Calu3 (cell line): Measurements from ENCODE around the gene NALCN. TPM values are rescaled to one million over a fixed set of nuclear protein-coding genes. Genes with fewer than 3 reads are reported as not detected.

ENCODE experiments used
- BruUV-seq: library from RNA; stranded (reverse); fragments of 400-500 nt; replicated peaks from 2 replicates; lab custom pipeline; 2021; lab: Mats Ljungman, UMichigan
- CTCF ChIA-PET: fragments of 300-600 bp; sonication (Branson Sonifier 250); formaldehyde crosslinking; loops from one replicate; lab custom pipeline; 2022; ENCODE audit warnings: antibody characterized with exemption; lab: Charles Lee
- DNase-seq: peaks from one replicate; pipeline ENCODE4 v3.0.0; 2022
- H3K27ac Mint-ChIP-seq: one replicate; pipeline ENCODE4 v1.8.0; 2022; ENCODE audit warnings: mixed read lengths; ENCODE audit not compliant: unreplicated experiment
- H3K27me3 Mint-ChIP-seq: one replicate; pipeline ENCODE4 v1.8.0; 2022; ENCODE audit warnings: mixed read lengths; ENCODE audit not compliant: unreplicated experiment
- H3K36me3 Mint-ChIP-seq: one replicate; pipeline ENCODE4 v1.8.0; 2022; ENCODE audit warnings: mild to moderate bottlenecking, moderate library complexity, mixed read lengths; ENCODE audit not compliant: insufficient read depth, unreplicated experiment
- H3K4me1 Mint-ChIP-seq: one replicate; pipeline ENCODE4 v1.8.0; 2022; ENCODE audit warnings: mild to moderate bottlenecking, low read depth, mixed read lengths; ENCODE audit not compliant: unreplicated experiment
- H3K4me3 Mint-ChIP-seq: one replicate; pipeline ENCODE4 v1.8.0; 2022; ENCODE audit warnings: mild to moderate bottlenecking, low read depth, moderate library complexity, mixed read lengths; ENCODE audit not compliant: unreplicated experiment
- H3K9me3 Mint-ChIP-seq: one replicate; pipeline ENCODE4 v1.8.0; 2022; ENCODE audit warnings: low read depth, mixed read lengths; ENCODE audit not compliant: unreplicated experiment
- CTCF ChIP-seq: fragments of 200-600 bp; IDR thresholded peaks from one replicate; pipeline ENCODE4 v1.8.0; 2022; ENCODE audit warnings: antibody characterized with exemption; ENCODE audit not compliant: unreplicated experiment
- intact Hi-C: fragments of 100-400 bp; cut with micrococcal nuclease; formaldehyde crosslinking; loops from one replicate; pipeline ENCODE4 v1.10.0; 2022; ENCODE audit not compliant: unreplicated experiment
- total RNA-seq: library from RNA; stranded (reverse); gene quantifications from 2 replicates; pipeline ENCODE4 v1.2.3, GENCODE V29; 2022

Gene NALCN
- total RNA-seq, 1 experiment from 2014 or later: 2.8 TPM

GRCh38 chr13:101424381-101425155, 8.3 kb upstream of the NALCN start:
- CTCF ChIA-PET: no interaction called here
- H3K4me3 Mint-ChIP-seq: no peak overlapping the region
- no peaks in the 10 kb centered on the region for H3K36me3 Mint-ChIP-seq
- no TSS peak for BruUV-seq
- peaks cover 13% of the 10 kb centered on the region for H3K4me1 Mint-ChIP-seq
- intact Hi-C loops: no loop called here
- TF ChIP-seq CTCF: no peak
- H3K9me3 Mint-ChIP-seq: no peaks in the 10 kb centered on the region
- peak overlapping the region; percentile 47 for H3K27ac Mint-ChIP-seq
- H3K27me3 Mint-ChIP-seq: no peaks in the 10 kb centered on the region
- peak; percentile 7 for DNase-seq

GRCh38 chr13:101423872-101424271, 7.6 kb upstream of the NALCN start:
- CTCF ChIA-PET: no interaction called here
- H3K4me3 Mint-ChIP-seq: no peak overlapping the region
- H3K4me1 Mint-ChIP-seq: peaks cover 13% of the 10 kb centered on the region
- H3K9me3 Mint-ChIP-seq: no peaks in the 10 kb centered on the region
- TF ChIP-seq CTCF: no peak
- DNase-seq: no peak
- no peaks in the 10 kb centered on the region for H3K27me3 Mint-ChIP-seq
- H3K36me3 Mint-ChIP-seq: no peaks in the 10 kb centered on the region
- no peak overlapping the region for H3K27ac Mint-ChIP-seq
- no TSS peak for BruUV-seq
- intact Hi-C loops: no loop called here

GRCh38 chr13:101417501-101417900, 1.2 kb upstream of the NALCN start:
- no peaks in the 10 kb centered on the region for H3K4me1 Mint-ChIP-seq
- intact Hi-C loops: loop anchor here (5.0 kb wide), 1 partner anchor 35 kb away; the partner anchor contains the start of gene ITGBL1

GRCh38 chr13:101417043-101417406, 717 bp upstream of the NALCN start:
- DNase-seq: no peak
- Mint-ChIP-seq H3K27ac (no peak overlapping the region), H3K4me1 (no peaks in the 10 kb centered on the region), H3K36me3 (no peaks in the 10 kb centered on the region), H3K4me3 (peak overlapping the region; percentile 60), H3K27me3 (no peaks in the 10 kb centered on the region), H3K9me3 (no peaks in the 10 kb centered on the region)
- no peak for TF ChIP-seq CTCF
- BruUV-seq: no TSS peak
- CTCF ChIA-PET: no interaction called here
- intact Hi-C loops: loop anchor here (5.0 kb wide), 1 partner anchor 35 kb away; the partner anchor contains the start of gene ITGBL1

More at GRCh38 chr13:101417501-101417900, 1.2 kb upstream of the NALCN start:
- Mint-ChIP-seq H3K36me3 (no peaks in the 10 kb centered on the region), H3K27me3 (no peaks in the 10 kb centered on the region), H3K4me3 (no peak overlapping the region), H3K27ac (no peak overlapping the region), H3K9me3 (no peaks in the 10 kb centered on the region)
- no TSS peak for BruUV-seq
- CTCF ChIA-PET: no interaction called here
- TF ChIP-seq CTCF: no peak
- DNase-seq: no peak
